Osteocyte (in vitro differentiated cells): ENCODE measurements around the gene AK5. TPM values are rescaled to one million over a fixed set of nuclear protein-coding genes. Genes with fewer than 3 reads are reported as not detected.
A peak's percentile ranks its signal among the peaks of the same experiment; 100 is the strongest.

Experiments used
- DNase-seq: peaks from one replicate; pipeline ENCODE4 v3.0.0; 2021; ENCODE audit warnings: mixed read lengths; ENCODE audit not compliant: unreplicated experiment; ENCODE audit errors: extremely low spot score
- H3K27ac Mint-ChIP-seq: one replicate; pipeline ENCODE4 v1.8.0; 2021; ENCODE audit warnings: mild to moderate bottlenecking, mixed read lengths; ENCODE audit not compliant: unreplicated experiment
- H3K27me3 Mint-ChIP-seq: one replicate; pipeline ENCODE4 v1.8.0; 2021; ENCODE audit warnings: mixed read lengths; ENCODE audit not compliant: unreplicated experiment
- H3K36me3 Mint-ChIP-seq: one replicate; pipeline ENCODE4 v1.8.0; 2021; ENCODE audit warnings: mixed read lengths; ENCODE audit not compliant: unreplicated experiment
- H3K4me1 Mint-ChIP-seq: one replicate; pipeline ENCODE4 v1.8.0; 2021; ENCODE audit warnings: mixed read lengths; ENCODE audit not compliant: unreplicated experiment
- H3K4me3 Mint-ChIP-seq: one replicate; pipeline ENCODE4 v1.8.0; 2021; ENCODE audit warnings: mild to moderate bottlenecking, moderate library complexity, mixed read lengths; ENCODE audit not compliant: unreplicated experiment
- H3K9me3 Mint-ChIP-seq: one replicate; pipeline ENCODE4 v1.8.0; 2021; ENCODE audit warnings: mixed read lengths; ENCODE audit not compliant: unreplicated experiment
- CTCF ChIP-seq: fragments of 200-600 bp; sonication (generic); IDR thresholded peaks from 2 replicates; pipeline ENCODE4 v1.5.0; 2021; ENCODE audit warnings: antibody characterized with exemption, mild to moderate bottlenecking, moderate library complexity
- total RNA-seq: library from RNA; stranded (reverse); gene quantifications from 2 replicates; pipeline ENCODE4 v1.2.1, GENCODE V29; 2021

Gene AK5
- total RNA-seq, 1 donor from 2014 or later: 38.1 TPM

DNA sequence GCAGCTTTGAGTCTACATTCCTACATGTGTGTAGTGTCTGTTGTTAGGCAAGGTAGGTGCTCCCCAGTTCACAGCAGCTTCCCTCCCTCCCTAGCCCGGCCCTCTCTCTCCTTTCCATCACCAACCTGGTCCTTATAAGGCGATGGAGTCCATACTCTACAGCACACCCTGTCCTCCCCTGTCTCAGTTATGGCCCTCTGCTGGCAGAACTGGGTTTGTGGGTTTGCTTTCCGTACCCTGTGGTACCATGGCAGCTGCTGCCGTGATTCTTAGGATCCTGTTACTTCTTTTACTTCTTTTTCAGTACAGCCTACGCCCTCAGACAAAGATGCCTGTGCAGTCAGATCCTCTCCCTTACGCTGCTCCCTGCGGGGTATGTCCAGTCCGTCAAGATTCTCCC, 31.7 kb downstream of the AK5 start:
- no peak overlapping the region for H3K27ac Mint-ChIP-seq
- no peaks in the 10 kb centered on the region for H3K9me3 Mint-ChIP-seq
- no peak for DNase-seq
- peak; percentile 38 for TF ChIP-seq CTCF
- H3K4me1 Mint-ChIP-seq: peaks cover 4% of the 10 kb centered on the region
- H3K4me3 Mint-ChIP-seq: no peak overlapping the region
- H3K27me3 Mint-ChIP-seq: no peaks in the 10 kb centered on the region
- peaks cover 10% of the 10 kb centered on the region for H3K36me3 Mint-ChIP-seq

DNA sequence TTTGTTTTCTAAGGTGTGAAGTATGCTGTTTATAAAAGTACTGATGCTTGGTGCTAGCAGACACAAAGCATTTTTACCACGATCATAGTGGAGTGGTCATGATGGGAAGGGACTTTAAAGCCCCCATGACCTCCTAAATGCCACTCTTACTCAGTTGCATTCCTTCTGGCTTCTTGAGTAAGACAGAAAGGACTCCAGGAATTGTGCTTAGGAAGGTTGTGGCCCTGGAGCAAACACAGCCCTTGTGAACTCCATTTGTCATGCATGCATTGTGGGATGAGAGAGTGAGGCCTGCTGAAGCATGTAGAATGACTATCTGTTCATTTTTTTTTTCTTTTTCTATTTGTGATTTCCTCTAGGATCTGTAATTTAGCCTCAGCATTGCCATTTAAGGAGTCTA, 34.2 kb downstream of the AK5 start:
- DNase-seq: no peak
- TF ChIP-seq CTCF: no peak
- H3K27ac Mint-ChIP-seq: no peak overlapping the region
- H3K27me3 Mint-ChIP-seq: no peaks in the 10 kb centered on the region
- H3K36me3 Mint-ChIP-seq: peaks cover 17% of the 10 kb centered on the region
- H3K4me1 Mint-ChIP-seq: peaks cover 5% of the 10 kb centered on the region
- H3K9me3 Mint-ChIP-seq: peaks cover 3% of the 10 kb centered on the region
- no peak overlapping the region for H3K4me3 Mint-ChIP-seq

DNA sequence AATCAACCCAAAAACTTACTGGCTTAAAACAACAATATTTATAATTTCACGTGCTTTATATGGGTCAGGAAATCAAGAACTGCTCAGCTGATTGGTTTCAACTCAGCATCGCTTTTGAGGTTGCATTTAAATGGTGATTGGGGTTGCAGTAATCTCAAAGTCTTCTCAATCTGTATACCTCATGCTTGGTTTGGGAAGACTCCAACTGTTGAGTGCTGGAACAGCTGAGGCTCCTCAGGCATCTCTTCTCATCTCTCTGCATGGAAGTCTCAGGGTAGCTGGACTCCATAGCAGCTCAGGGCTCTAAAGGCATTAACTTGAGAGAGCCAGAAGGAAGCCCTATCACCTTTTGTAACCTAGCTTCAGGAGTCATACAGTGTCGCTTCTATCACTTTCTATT, 35.1 kb downstream of the AK5 start:
- H3K9me3 Mint-ChIP-seq: peaks cover 3% of the 10 kb centered on the region
- H3K4me1 Mint-ChIP-seq: peaks cover 10% of the 10 kb centered on the region
- H3K36me3 Mint-ChIP-seq: peaks cover 17% of the 10 kb centered on the region
- no peak overlapping the region for H3K4me3 Mint-ChIP-seq
- no peak for DNase-seq
- no peak overlapping the region for H3K27ac Mint-ChIP-seq
- H3K27me3 Mint-ChIP-seq: no peaks in the 10 kb centered on the region
- TF ChIP-seq CTCF: no peak

DNA sequence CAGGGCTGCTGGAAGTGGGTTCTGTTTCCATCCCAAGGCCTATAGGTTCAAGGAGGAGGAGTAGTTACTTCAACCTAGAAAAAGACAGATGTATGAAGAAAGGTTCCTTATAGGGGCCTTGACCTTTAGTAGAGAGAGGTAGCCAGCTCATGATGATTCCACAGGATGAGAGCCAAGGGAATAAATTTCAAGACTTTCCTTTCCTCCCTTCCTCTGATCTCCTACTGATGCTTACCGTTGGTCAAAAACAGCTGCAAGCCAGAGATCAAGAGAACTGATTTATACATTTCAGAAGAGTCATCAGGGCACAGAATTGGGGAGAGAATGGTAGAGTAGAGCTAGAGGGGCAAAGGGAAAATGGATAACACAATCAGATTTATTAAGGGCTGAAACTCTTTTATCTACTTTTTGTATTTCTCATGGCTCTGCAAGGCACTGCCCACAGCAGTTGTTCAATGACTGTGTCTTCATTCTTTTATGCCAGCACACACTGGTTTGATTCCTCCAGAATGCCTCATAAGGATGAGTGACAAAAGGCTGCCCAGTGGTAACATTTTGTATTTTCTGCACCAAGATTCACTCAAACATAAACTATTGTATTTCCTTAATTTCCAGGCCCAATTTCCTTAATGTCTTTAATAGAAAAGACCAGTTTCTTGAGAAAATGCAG, 37.4 kb downstream of the AK5 start:
- Mint-ChIP-seq H3K4me3 (no peak overlapping the region), H3K27ac (no peak overlapping the region), H3K9me3 (peaks cover 3% of the 10 kb centered on the region), H3K36me3 (peaks cover 15% of the 10 kb centered on the region), H3K27me3 (no peaks in the 10 kb centered on the region), H3K4me1 (peaks cover 18% of the 10 kb centered on the region)
- DNase-seq: no peak
- no peak for TF ChIP-seq CTCF

GRCh38 chr1:77322061-77322900, 40.5 kb downstream of the AK5 start:
- Mint-ChIP-seq H3K27ac (peak overlapping the region; percentile 89), H3K4me1 (peaks cover 16% of the 10 kb centered on the region), H3K36me3 (peaks cover 14% of the 10 kb centered on the region), H3K4me3 (no peak overlapping the region), H3K9me3 (peaks cover 3% of the 10 kb centered on the region), H3K27me3 (no peaks in the 10 kb centered on the region)
- no peak for DNase-seq
- TF ChIP-seq CTCF: no peak
